GM18858 (cell line): ENCODE measurements around the gene LRCH1.

Experiments used
- ATAC-seq: cut with Tn5 transposase; IDR thresholded peaks from one replicate; pipeline ENCODE4 v1.9.1; 2021; ENCODE audit not compliant: unreplicated experiment

The LRCH1 gene

DNA sequence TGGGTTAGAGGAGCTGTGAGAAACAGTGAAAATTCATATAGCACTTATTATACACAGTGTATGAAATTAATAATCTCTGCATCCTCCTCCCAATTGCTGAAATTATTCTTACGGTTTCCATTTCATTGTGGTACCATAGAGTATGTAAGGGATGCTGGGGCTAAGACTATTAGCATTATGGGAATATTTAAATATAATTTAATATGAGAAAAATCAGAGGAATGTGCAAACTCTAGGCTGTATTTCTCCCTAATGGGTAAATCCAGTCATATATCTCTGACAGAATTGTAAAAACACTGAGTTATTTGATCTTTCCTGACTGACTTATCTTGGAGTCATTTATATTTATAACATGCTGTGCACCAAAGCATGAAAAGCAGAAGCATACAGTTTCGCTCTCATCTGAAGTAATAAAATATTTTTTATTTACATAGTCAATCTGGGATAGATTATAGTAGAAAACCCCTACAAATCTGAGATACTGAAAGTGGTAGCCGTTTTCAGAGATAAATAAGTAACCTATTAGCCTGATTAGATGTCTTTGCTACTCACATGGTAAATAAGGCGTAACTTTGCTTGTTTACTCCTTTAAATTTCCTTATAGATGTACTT is 34.9 kb downstream of the LRCH1 start:
- peak; percentile 63 for ATAC-seq

DNA sequence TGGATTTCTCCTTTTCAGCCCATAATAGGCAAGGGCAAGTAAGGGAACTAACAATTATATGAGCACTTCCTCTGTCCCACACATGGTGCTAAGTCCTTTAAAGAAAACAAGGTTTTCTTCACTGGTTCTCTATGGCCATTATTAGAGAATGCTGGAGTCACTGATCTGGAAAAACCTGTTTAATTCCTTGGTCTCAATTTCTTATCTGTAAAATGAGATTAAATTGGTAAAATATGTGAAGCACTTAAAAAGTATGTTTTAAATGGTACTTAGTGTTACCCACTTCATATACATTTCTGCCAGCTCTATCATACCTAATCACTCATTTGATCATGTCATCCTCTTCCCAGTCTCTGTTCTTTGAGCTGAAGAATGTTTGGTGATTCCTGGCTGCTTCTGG is 39.4 kb downstream of the LRCH1 start:
- ATAC-seq, result no peak

- ATAC-seq, result peak; percentile 60
These were observed 40.4 kb downstream of the LRCH1 start for GRCh38 chr13:46593398-46593797.

- ATAC-seq, result no peak
These were observed 41.6 kb downstream of the LRCH1 start for GRCh38 chr13:46594374-46595078.

DNA sequence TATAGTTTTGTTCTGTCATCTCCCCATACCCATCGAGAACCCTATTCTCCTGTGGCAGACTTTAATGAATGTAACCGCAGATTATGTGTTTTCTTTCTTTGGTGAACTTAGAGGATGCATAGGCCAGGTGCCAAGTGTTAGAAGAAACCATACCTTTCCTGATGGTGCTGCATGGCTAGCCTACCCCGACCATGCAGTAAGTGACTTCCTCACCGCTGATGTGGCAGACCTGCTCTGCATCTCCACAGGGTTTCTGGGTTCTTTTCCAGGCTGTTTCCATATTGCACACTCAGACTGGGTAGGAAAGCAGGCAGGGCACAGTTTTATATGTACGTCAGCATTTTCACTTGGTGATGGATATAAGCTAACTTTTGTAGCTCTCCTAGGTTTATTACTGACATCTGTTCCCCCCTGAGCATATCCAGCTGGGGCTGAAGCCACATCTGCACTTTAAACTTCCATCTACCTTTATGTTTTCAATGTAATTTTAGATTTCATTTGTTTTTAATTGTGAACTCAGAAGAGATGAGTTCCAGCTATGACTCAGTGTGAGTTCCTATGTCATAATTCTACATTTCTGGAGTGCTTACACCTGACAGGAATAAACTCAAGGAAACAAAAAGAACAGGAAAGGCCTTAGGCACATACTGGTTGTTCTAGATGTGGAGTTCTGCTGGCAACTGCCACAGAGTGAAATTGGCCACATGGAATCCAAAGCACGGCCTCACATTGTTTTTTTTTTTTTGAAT is 42.3 kb downstream of the LRCH1 start:
- peak; percentile 35 for ATAC-seq

- ATAC-seq, result no peak
These were observed 42.9 kb downstream of the LRCH1 start for GRCh38 chr13:46595885-46596275.

GRCh38 chr13:46596466-46596865 is 43.5 kb downstream of the LRCH1 start:
- ATAC-seq, result no peak

GRCh38 chr13:46598140-46598819 is 45.3 kb downstream of the LRCH1 start:
- ATAC-seq, result peak; percentile 18

- ATAC-seq, result peak; percentile 33
These were observed 45.8 kb downstream of the LRCH1 start for GRCh38 chr13:46598820-46599180.

- ATAC-seq, result no peak
These were observed 48.0 kb downstream of the LRCH1 start for GRCh38 chr13:46600943-46601311.

DNA sequence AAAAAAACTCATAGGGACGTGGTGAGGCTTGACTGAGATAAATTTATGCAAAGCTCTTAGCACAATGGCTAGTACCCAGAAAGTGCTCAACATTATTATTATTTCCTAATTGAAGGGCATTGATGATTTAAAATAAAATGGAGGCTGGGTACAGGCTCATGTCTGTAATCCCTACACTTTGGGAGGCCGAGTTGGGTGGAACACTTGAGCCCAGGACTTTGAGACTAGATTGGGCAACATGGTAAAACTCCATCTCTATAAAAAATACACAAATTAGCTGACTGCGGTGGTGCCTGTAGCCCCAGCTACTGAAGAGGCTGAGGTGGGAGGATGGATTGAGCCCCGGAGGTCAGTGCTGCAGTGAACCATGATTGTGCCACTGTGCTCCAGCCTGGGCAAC is 49.6 kb downstream of the LRCH1 start:
- ATAC-seq, result no peak

GRCh38 chr13:46603165-46603603 is 50.2 kb downstream of the LRCH1 start:
- no peak for ATAC-seq

- ATAC-seq, result no peak
These were observed 51.4 kb downstream of the LRCH1 start for GRCh38 chr13:46604226-46604990.

DNA sequence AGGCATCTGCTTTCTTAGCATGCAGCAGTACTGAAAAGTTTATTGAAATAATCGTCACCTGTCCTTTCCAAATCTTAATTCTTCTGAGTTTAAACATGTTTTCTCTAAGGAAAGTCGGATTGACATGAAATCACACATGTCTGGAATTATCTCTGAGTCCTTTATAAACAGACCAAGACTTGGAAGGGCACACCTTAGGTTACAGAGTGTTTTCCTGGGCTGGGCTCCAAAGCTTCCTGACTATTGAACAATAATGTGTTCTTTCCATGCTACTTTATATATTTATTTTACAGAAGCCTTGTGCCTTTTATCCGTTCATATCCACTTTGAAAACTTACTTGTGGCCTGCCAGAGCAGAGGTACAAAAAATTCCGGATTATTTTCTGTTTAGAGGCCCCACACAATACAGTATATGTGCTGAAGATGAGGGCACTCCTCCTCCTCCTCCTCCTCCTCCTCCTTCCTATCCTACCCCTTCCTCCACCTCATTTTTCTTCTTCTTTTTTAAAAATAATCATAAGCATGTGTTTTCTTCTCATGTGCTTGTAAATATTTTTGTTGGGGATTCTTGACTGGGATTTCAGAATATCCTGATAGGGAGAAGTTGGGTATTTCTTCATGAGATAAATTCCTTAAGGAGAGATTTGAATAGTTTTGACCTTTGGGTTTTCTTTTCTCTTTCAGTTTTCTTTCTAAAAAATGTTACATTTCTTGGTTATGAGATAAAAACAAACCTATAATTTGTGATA is 52.3 kb downstream of the LRCH1 start:
- ATAC-seq, result no peak

- ATAC-seq, result peak; percentile 60
These were observed 53.0 kb downstream of the LRCH1 start for GRCh38 chr13:46605825-46606554.

DNA sequence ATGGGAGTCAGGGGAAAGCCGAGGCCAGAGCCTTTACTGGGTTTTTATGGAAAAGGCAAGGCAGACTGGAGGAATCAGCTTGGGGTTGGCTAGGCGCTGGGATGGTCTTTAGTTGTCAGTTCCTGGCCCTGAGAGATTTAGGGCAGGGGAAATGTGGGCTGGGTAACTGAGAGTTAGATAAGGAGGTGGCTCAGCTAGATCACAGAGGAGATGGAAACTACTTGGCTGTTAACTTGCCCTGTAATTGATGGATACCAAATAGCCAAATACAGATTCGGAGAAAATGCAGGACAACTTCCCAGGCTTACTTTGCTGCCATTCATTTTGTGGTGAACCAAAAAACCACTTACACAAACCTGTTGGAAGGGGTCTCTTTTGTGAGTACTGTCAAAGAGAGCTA is 54.0 kb downstream of the LRCH1 start:
- no peak for ATAC-seq

DNA sequence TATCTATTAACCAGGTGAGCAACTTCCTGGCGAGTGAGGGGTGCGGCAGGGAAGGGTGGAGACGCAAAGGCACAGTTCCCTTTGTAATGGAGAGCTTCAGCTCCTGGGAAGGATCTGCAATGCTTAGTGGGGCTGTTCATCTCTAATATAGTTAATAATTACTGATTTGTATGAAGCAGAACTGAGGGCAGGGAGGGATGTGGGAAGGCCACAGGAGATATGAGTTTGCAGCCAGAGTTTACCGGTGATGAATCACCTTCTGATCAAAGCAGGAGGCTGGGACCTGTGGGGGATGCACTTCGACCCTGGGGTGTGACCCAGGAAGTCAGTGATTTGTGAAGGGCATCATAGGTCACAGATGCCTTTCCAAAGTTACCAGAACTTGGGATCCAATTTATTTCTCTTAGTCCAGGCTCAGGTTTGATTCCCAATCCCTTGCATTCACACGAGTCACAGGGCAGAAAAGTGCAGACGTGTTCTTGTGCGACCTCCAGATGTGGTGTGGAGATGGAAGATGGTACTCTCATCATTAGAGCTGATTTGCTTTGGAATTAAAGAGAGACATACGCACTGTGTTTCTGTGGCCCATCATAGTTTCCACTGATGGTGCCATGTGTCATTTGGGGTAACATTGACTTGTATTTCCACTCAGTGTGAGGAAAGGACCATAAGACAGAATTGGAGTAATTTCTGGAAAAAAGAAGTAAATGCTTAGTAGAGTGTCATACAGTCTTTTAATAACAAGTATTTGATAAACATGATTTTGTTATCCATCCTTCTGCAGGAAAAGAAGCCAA is 55.0 kb downstream of the LRCH1 start:
- ATAC-seq, result no peak

GRCh38 chr13:46609052-46609451 is 56.1 kb downstream of the LRCH1 start:
- no peak for ATAC-seq

DNA sequence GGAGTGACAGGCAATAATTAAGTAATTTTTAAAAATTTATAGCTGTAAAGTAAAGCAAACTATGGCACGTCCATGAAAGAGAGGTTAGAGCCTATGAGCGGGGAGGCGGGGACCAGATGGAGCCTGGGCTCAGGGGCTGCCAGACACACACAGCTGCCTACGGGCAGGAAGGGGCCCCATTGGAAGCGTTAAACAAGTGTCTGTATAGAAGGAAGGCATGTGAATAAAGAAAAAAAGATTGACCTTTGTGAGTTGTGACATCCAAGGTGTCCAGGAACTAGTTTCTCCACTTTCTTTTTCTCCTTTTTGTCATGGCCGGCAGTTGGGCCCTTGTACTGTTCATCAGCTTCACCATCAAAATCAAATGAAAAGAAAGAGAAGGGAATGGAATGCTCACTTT is 56.8 kb downstream of the LRCH1 start:
- ATAC-seq, result no peak
